K562 (cell line): ENCODE results near the gene LIMCH1.

Experiments
- MAZ ChIP-seq, 2 experiments: fragments of 450-650 bp in 1 of 2; sonication (generic) in 1 of 2; formaldehyde crosslinking; IDR thresholded peaks in 1 of 2; conservative IDR thresholded peaks in 1 of 2; 2 replicates each; pipeline versions ENCODE4 v1.4.0 to v1.5.0; 2020; ENCODE audit warnings: mild to moderate bottlenecking in 1 of 2, missing genetic modification reagents in 1 of 2
- ZBTB2 ChIP-seq: fragments of 450-650 bp; IDR thresholded peaks from 2 replicates; pipeline ENCODE4 v1.6.1; 2016; ENCODE audit warnings: antibody characterized with exemption

GRCh38 chr4:41601025-41601424 lies 63.1 kb downstream of the LIMCH1 start:
- no peak for TF ChIP-seq MAZ (CRISPR knock-in tag; conservative IDR thresholded peaks at IDR 0.05 in 1 of 2, IDR thresholded peaks at IDR 0.05 in 1 of 2)
- TF ChIP-seq ZBTB2 = no peak
